HUES48 (cell line): ENCODE results near the gene BICDL2.
"Not testable (repeated sequence)": the region's sequence is repeated elsewhere in the genome, so short reads cannot be mapped to it uniquely, and the experiment has no call there.

Source experiments
- H3K27ac ChIP-seq: one replicate; pipeline ENCODE4 v1.7.0; 2013; ENCODE audit warnings: low read depth, low read length, inconsistent platforms
- H3K27me3 ChIP-seq: 2 replicates; pipeline ENCODE4 v1.6.1; 2013; ENCODE audit warnings: mild to moderate bottlenecking, low read length; ENCODE audit not compliant: control insufficient read depth, insufficient read depth
- H3K36me3 ChIP-seq: 2 replicates; pipeline ENCODE4 v1.6.1; 2013; ENCODE audit warnings: low read length; ENCODE audit not compliant: control insufficient read depth, insufficient read depth
- H3K4me1 ChIP-seq: 2 replicates; pipeline ENCODE4 v1.6.1; 2013; ENCODE audit warnings: mild to moderate bottlenecking, low read length; ENCODE audit not compliant: control insufficient read depth, insufficient read depth
- H3K4me3 ChIP-seq: 2 replicates; pipeline ENCODE4 v1.5.1; 2013; ENCODE audit warnings: mild to moderate bottlenecking, low read depth, low read length
- H3K9ac ChIP-seq: 2 replicates; pipeline ENCODE4 v1.6.1; 2013; ENCODE audit warnings: mild to moderate bottlenecking, low read depth, low read length, moderate library complexity
- H3K9me3 ChIP-seq: 2 replicates; pipeline ENCODE4 v1.6.1; 2013; ENCODE audit warnings: low read length; ENCODE audit not compliant: control insufficient read depth, insufficient read depth

BICDL2 gene

DNA sequence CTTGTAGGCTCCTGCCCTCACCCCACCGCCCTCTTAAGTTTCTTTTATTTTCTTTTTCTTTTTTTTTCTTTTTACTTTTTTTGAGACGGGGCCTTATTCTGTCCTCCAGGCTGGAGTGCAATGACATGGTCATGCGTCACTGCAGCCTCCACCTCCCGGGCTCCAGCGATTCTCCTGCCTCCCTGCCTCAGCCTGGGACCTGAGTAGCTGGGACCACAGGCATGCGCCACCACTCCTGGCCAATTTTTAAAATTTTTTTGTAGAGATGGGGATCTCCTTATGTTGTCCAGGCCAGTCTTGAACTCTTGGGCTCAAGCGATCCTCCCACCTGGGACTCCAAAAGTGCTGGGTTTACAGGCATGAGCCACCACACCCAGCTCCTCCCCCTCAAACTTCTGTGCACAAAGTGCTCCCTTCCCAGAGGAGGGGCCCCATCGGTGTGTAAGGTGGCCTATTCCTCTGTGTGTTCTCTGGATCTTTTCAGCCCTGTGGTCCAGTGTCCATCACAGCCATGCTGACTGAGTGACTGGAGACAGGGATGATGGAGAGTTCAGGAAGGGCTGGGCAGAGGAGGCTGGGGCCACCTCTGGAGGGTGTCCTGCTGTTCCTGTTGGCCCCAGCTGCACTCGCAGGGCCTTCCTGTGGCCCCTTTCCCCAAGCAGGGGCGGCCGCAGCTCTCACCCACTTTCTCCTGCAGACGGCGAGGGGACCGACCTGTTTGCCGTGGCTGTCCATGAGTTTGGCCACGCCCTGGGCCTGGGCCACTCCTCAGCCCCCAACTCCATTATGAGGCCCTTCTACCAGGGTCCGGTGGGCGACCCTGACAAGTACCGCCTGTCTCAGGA is 19.8 kb upstream of the BICDL2 start:
- no peaks in the 10 kb centered on the region for H3K9me3 ChIP-seq
- no peak overlapping the region for H3K4me3 ChIP-seq
- peaks cover 7% of the 10 kb centered on the region; the same call in 1 of the 2 replicates for H3K4me1 ChIP-seq
- no peak overlapping the region for H3K9ac ChIP-seq
- H3K27me3 ChIP-seq = no peaks in the 10 kb centered on the region; the same call in 1 of the 2 replicates
- H3K36me3 ChIP-seq = peaks cover 3% of the 10 kb centered on the region; the same call in 1 of the 2 replicates
- no peak overlapping the region for H3K27ac ChIP-seq

DNA sequence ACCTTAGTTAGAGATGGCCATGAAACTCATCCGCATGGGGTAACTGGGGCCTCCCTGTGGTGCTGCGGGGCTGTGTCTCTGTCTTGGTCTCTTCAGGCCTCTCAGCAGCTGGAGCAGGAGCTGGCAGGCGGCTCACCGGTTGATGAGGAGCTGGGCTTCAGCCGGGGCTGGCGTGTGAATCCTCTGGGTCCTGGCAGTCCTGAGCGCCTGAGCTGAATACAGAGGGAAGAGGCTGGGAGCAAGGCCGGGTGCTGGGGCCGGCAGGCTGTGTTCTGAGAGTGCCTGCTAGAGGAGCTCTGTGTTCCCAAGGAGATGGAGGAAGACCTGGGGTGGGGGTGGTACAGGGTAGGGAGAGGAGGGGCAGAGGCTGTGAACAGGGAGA is 19.0 kb upstream of the BICDL2 start:
- not testable (repeated sequence) for H3K4me3 ChIP-seq, H3K27me3 ChIP-seq, H3K9ac ChIP-seq, H3K4me1 ChIP-seq, H3K36me3 ChIP-seq, H3K9me3 ChIP-seq, H3K27ac ChIP-seq

DNA sequence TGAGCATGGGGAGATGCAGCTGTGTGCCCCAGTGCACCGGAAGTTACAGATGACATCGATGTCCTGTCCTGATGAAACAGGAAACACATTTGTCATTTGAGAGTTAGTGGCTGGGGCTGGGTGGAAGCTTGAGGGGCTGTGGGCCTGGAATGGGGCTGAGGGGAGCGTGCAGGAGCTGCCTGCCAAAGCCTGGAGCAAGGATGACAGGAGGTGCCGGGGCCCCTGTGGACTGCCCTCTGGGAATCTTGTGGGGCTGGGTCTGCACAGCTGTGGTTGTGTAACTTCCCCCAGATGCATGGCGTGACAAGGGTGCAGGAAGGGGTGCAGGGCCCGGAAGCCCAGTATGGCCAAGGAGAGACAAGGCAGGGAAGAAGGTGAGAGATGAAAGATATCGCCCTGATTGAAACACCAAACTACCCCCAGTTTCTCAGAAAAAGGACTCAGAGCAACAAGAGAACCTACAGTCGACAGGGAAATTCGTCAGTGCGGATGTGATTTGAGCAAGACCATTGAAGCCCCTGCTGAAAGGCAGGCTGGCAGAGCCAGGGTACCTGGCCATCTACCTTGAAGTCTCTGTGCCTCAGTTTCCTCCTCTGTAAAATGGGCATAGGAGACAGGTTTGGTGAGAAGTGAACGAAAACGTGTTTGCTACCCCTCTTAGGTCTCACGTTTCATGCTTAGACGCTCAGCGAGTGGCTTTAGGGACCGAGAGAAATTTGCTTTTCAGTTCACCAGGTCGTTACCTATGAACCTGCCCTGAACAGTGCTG is 18.4 kb upstream of the BICDL2 start:
- Histone ChIP-seq H3K9ac (no peak overlapping the region), H3K4me3 (no peak overlapping the region), H3K27ac (no peak overlapping the region), H3K27me3 (no peaks in the 10 kb centered on the region; the same call in 1 of the 2 replicates), H3K9me3 (no peaks in the 10 kb centered on the region), H3K36me3 (peaks cover 3% of the 10 kb centered on the region; the same call in 1 of the 2 replicates), H3K4me1 (peaks cover 7% of the 10 kb centered on the region; the same call in 1 of the 2 replicates)

DNA sequence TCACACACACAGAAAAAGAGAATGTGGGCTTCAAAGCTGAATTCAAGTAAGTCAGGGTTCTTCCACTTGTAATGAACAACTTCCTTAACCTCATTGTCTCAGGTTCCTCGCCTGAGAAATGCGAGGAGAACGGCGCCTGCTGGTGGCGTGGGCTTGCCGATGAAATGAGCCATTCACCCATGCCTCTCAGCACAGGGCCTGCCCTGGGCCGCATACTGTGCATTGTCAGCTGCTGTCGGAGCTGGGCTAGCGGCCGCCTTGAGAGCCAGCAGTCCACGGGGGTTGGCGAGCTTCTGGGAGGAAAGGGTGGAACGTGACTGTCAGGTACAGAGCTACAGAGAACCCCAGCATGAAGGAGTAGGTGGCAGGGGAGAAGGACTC is 16.6 kb upstream of the BICDL2 start:
- not testable (repeated sequence) for H3K36me3 ChIP-seq, H3K4me3 ChIP-seq, H3K9ac ChIP-seq, H3K27me3 ChIP-seq, H3K4me1 ChIP-seq, H3K9me3 ChIP-seq, H3K27ac ChIP-seq

- not testable (repeated sequence) for H3K27ac ChIP-seq, H3K9ac ChIP-seq, H3K4me1 ChIP-seq, H3K4me3 ChIP-seq, H3K9me3 ChIP-seq, H3K36me3 ChIP-seq
- H3K27me3 ChIP-seq = peaks cover 14% of the 10 kb centered on the region
Measured at GRCh38 chr16:3052571-3053329, 16.0 kb upstream of the BICDL2 start.

DNA sequence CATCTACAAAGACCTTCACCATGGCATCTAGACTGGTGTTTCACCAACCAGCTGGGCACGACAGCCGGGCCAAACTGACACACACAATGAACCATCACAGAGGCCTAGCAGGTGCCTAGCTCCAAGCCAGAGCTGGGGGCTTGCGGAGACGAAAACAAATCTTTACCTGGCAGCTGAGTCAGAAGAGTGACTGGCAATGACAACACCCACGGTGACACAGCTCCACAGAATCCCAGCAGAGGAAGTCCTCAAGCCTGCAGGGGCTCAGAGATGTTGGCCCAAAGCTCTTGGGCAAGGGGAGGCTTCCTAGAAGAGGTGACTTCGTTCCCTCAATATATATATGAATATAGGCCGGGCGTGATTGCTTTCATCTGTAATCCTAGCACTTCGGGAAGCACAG is 14.8 kb upstream of the BICDL2 start:
- no peak overlapping the region for H3K27ac ChIP-seq
- H3K27me3 ChIP-seq = peaks cover 24% of the 10 kb centered on the region

GRCh38 chr16:3051009-3051408 is 14.3 kb upstream of the BICDL2 start:
- Histone ChIP-seq H3K9ac (no peak overlapping the region), H3K36me3 (peaks cover 3% of the 10 kb centered on the region; the same call in 1 of the 2 replicates), H3K27ac (no peak overlapping the region), H3K27me3 (peaks cover 24% of the 10 kb centered on the region), H3K4me1 (no peaks in the 10 kb centered on the region), H3K4me3 (no peak overlapping the region), H3K9me3 (no peaks in the 10 kb centered on the region)

More for the DNA sequence above, 14.8 kb upstream of the BICDL2 start:
- Histone ChIP-seq H3K4me1 (no peaks in the 10 kb centered on the region), H3K4me3 (no peak overlapping the region), H3K36me3 (peaks cover 3% of the 10 kb centered on the region; the same call in 1 of the 2 replicates), H3K9ac (no peak overlapping the region), H3K9me3 (no peaks in the 10 kb centered on the region)

- H3K27me3 ChIP-seq = peaks cover 24% of the 10 kb centered on the region
- no peak overlapping the region for H3K4me3 ChIP-seq
- H3K36me3 ChIP-seq = peaks cover 3% of the 10 kb centered on the region; the same call in 1 of the 2 replicates
- H3K9me3 ChIP-seq = no peaks in the 10 kb centered on the region
- no peak overlapping the region for H3K9ac ChIP-seq
- H3K4me1 ChIP-seq = no peaks in the 10 kb centered on the region
- H3K27ac ChIP-seq = no peak overlapping the region
Measured at GRCh38 chr16:3050487-3050886, 13.7 kb upstream of the BICDL2 start.

DNA sequence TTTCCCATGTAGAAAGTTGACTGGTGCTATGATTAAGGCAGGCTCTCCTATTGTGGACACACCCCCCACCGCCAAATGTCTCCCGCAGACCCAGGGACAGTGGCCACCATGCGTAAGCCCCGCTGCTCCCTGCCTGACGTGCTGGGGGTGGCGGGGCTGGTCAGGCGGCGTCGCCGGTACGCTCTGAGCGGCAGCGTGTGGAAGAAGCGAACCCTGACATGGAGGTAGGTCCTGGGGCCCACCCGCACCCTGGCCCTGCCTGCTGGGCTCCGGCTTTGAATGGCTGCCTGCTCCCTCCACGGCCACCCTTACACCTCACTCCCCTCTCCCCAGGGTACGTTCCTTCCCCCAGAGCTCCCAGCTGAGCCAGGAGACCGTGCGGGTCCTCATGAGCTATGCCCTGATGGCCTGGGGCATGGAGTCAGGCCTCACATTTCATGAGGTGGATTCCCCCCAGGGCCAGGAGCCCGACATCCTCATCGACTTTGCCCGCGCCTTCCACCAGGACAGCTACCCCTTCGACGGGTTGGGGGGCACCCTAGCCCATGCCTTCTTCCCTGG is 13.3 kb upstream of the BICDL2 start:
- H3K4me1 ChIP-seq = no peaks in the 10 kb centered on the region
- no peak overlapping the region for H3K4me3 ChIP-seq
- H3K27me3 ChIP-seq = peaks cover 24% of the 10 kb centered on the region
- H3K9me3 ChIP-seq = no peaks in the 10 kb centered on the region
- no peak overlapping the region for H3K27ac ChIP-seq
- H3K9ac ChIP-seq = no peak overlapping the region
- H3K36me3 ChIP-seq = peaks cover 3% of the 10 kb centered on the region; the same call in 1 of the 2 replicates

- peaks cover 33% of the 10 kb centered on the region for H3K27me3 ChIP-seq
- H3K27ac ChIP-seq = no peak overlapping the region
- H3K9me3 ChIP-seq = no peaks in the 10 kb centered on the region
- no peak overlapping the region for H3K9ac ChIP-seq
- H3K36me3 ChIP-seq = no peaks in the 10 kb centered on the region
- peak overlapping the region; percentile 75 for H3K4me3 ChIP-seq
- no peaks in the 10 kb centered on the region for H3K4me1 ChIP-seq
Measured at GRCh38 chr16:3047387-3047720, 10.6 kb upstream of the BICDL2 start.
